ENCODE data around the gene RPL37A. TPM values are rescaled to one million over a fixed set of nuclear protein-coding genes. Genes with fewer than 3 reads are reported as not detected.

Gene RPL37A
- total RNA-seq, 1 donor from 2014 or later, result 2,606 TPM

DNA sequence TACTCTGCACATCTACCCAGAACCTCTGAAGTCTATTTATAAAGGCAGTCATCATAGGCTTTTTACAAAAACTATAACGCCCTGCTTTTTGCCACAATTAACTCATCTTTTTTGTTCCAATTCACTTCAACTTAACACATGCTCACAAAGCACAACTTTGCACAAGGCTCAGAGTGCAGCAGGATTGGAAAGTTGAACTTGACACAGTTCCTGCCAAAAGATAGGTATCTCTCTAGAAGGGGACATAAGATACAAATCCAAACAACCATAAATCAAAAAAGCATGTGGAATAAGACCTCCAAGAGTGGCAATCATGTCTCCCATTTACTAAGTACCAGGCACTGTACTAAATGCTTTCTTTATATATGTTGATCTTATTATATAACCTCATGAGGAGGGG is 36.2 kb downstream of the RPL37A start:
- no peak for DNase-seq (ENCODE audit: low spot score, unreplicated experiment)
- H3K27me3 Mint-ChIP-seq, result peaks cover 3% of the 10 kb centered on the region
- H3K9me3 Mint-ChIP-seq (ENCODE audit: low read depth), result no peaks in the 10 kb centered on the region
- no peaks in the 10 kb centered on the region for H3K36me3 Mint-ChIP-seq (ENCODE audit: insufficient read depth)
- no peak overlapping the region for H3K4me3 Mint-ChIP-seq (ENCODE audit: low read depth)
- peaks cover 13% of the 10 kb centered on the region for H3K4me1 Mint-ChIP-seq (ENCODE audit: low read depth)
- TF ChIP-seq, protein P1, sequence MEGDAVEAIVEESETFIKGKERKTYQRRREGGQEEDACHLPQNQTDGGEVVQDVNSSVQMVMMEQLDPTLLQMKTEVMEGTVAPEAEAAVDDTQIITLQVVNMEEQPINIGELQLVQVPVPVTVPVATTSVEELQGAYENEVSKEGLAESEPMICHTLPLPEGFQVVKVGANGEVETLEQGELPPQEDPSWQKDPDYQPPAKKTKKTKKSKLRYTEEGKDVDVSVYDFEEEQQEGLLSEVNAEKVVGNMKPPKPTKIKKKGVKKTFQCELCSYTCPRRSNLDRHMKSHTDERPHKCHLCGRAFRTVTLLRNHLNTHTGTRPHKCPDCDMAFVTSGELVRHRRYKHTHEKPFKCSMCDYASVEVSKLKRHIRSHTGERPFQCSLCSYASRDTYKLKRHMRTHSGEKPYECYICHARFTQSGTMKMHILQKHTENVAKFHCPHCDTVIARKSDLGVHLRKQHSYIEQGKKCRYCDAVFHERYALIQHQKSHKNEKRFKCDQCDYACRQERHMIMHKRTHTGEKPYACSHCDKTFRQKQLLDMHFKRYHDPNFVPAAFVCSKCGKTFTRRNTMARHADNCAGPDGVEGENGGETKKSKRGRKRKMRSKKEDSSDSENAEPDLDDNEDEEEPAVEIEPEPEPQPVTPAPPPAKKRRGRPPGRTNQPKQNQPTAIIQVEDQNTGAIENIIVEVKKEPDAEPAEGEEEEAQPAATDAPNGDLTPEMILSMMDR (IDR thresholded peaks at IDR 0.05; ENCODE audit: unreplicated experiment), result no peak
- H3K27ac Mint-ChIP-seq, result no peak overlapping the region

- no peaks in the 10 kb centered on the region for H3K36me3 Mint-ChIP-seq (ENCODE audit: insufficient read depth)
- H3K4me3 Mint-ChIP-seq (ENCODE audit: low read depth), result no peak overlapping the region
- no peak for DNase-seq (ENCODE audit: low spot score, unreplicated experiment)
- H3K4me1 Mint-ChIP-seq (ENCODE audit: low read depth), result peaks cover 11% of the 10 kb centered on the region
- H3K27me3 Mint-ChIP-seq, result peaks cover 3% of the 10 kb centered on the region
- TF ChIP-seq, protein P1 (IDR thresholded peaks at IDR 0.05; ENCODE audit: unreplicated experiment), result no peak
- no peaks in the 10 kb centered on the region for H3K9me3 Mint-ChIP-seq (ENCODE audit: low read depth)
- H3K27ac Mint-ChIP-seq, result no peak overlapping the region
Observed at GRCh38 chr2:216535454-216535995, 36.9 kb downstream of the RPL37A start.

GRCh38 chr2:216536734-216537210 is 38.1 kb downstream of the RPL37A start:
- H3K36me3 Mint-ChIP-seq (ENCODE audit: insufficient read depth), result no peaks in the 10 kb centered on the region
- H3K4me3 Mint-ChIP-seq (ENCODE audit: low read depth), result no peak overlapping the region
- no peaks in the 10 kb centered on the region for H3K9me3 Mint-ChIP-seq (ENCODE audit: low read depth)
- H3K27ac Mint-ChIP-seq, result no peak overlapping the region
- DNase-seq (ENCODE audit: low spot score, unreplicated experiment), result no peak
- peaks cover 7% of the 10 kb centered on the region for H3K27me3 Mint-ChIP-seq
- TF ChIP-seq, protein P1 (IDR thresholded peaks at IDR 0.05; ENCODE audit: unreplicated experiment), result no peak
- peaks cover 9% of the 10 kb centered on the region for H3K4me1 Mint-ChIP-seq (ENCODE audit: low read depth)

DNA sequence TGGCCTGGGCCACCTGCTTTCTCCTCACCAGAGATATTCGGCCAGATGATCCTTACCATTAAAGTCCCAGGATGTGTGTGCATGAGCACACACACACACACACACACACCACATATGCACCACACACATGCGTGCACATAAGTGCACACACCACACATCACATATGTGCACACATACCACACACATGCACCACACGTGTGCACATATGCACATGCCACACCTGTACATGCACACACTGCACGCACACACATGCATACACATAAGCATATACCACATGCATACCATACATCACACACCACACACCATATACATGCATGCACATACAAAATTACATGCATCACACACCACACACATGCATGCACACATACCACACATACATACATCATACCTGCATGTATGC is 38.7 kb downstream of the RPL37A start:
- Mint-ChIP-seq H3K27me3 (peaks cover 7% of the 10 kb centered on the region), H3K9me3 (ENCODE audit: low read depth) (no peaks in the 10 kb centered on the region), H3K4me1 (ENCODE audit: low read depth) (peaks cover 6% of the 10 kb centered on the region), H3K4me3 (ENCODE audit: low read depth) (no peak overlapping the region), H3K27ac (peak overlapping the region; percentile 1), H3K36me3 (ENCODE audit: insufficient read depth) (no peaks in the 10 kb centered on the region)
- no peak for DNase-seq (ENCODE audit: low spot score, unreplicated experiment)
- TF ChIP-seq, protein P1 (IDR thresholded peaks at IDR 0.05; ENCODE audit: unreplicated experiment), result no peak

- TF ChIP-seq, protein P1 (IDR thresholded peaks at IDR 0.05; ENCODE audit: unreplicated experiment), result no peak
- no peaks in the 10 kb centered on the region for H3K9me3 Mint-ChIP-seq (ENCODE audit: low read depth)
- H3K27me3 Mint-ChIP-seq, result peaks cover 7% of the 10 kb centered on the region
- H3K36me3 Mint-ChIP-seq (ENCODE audit: insufficient read depth), result no peaks in the 10 kb centered on the region
- H3K4me1 Mint-ChIP-seq (ENCODE audit: low read depth), result peaks cover 6% of the 10 kb centered on the region
- no peak for DNase-seq (ENCODE audit: low spot score, unreplicated experiment)
- no peak overlapping the region for H3K4me3 Mint-ChIP-seq (ENCODE audit: low read depth)
- H3K27ac Mint-ChIP-seq, result no peak overlapping the region
Observed at GRCh38 chr2:216538538-216538937, 39.9 kb downstream of the RPL37A start.

All from progenitor cell of endocrine pancreas (in vitro differentiated cells).